ENCODE results near the gene ACOT7. TPM values are rescaled to one million over a fixed set of nuclear protein-coding genes. Genes with fewer than 3 reads are reported as not detected.

ACOT7 gene
- polyA plus RNA-seq, 1 donor, result 13.4 TPM

DNA sequence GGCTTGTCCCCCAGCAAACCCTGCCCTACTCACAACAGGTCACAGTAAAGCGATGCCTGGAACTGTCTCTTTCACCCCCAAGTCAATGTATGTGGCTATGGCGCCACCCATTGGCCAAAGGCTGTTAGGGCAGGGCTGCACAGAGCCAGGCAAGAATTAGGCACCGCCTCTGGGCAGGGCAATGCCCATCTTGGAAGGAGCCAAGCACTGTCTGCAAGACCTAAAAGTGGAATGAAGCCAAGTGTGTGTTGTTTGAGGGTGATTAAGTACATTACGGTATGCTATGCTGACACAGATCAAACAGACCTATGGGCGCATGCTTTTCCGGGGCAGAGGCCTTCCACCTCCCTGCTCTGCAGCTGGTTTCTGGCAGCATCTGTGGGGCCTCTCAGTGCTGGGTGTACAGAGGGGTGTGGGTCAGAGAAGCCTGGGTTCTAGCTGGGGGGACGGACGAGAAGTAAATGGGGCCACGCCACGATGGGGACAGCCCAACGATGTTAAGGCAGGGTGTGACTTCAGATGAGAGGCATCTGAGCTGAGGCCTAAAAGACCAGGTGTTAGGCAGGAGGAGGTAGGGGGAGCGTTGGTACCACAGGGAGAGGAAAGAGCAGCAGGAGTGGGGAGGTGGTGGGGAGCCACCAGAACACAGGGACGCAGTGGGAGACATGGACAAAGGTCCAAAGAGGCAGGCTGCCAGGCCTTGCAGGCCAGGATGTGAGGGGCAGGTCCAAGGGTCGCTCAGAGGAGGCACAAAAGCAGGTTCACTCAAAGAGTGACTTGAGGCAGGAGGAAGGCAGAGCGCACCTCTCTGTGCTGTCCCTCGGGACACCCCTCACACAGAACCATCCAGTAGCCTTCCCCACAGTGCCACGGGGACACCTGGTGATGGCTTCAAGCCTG, 49.8 kb downstream of the ACOT7 start:
- no peak for DNase-seq (ENCODE audit: low read depth)

DNA sequence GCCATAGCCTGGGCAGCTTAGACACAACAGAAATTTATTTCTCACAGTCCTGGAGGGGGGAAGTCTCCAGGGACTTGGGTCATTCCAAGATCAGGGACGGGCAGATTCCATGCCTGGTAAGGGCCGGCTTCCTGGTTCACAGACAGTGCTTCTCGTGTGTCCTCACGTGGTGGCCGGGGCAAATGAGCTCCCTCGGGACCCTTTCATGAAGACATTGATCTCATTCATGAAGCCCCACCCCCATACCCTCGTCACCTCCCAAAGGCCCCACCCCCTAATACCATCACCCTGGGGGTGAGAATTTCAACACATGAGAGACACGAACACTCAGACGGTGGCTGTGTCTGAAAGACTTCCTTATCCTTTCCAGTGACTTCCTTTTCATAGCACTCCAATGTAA, 51.5 kb downstream of the ACOT7 start:
- DNase-seq (ENCODE audit: low read depth), result no peak

GRCh38 chr1:6338695-6339094, 54.9 kb downstream of the ACOT7 start:
- no peak for DNase-seq (ENCODE audit: low read depth)

DNA sequence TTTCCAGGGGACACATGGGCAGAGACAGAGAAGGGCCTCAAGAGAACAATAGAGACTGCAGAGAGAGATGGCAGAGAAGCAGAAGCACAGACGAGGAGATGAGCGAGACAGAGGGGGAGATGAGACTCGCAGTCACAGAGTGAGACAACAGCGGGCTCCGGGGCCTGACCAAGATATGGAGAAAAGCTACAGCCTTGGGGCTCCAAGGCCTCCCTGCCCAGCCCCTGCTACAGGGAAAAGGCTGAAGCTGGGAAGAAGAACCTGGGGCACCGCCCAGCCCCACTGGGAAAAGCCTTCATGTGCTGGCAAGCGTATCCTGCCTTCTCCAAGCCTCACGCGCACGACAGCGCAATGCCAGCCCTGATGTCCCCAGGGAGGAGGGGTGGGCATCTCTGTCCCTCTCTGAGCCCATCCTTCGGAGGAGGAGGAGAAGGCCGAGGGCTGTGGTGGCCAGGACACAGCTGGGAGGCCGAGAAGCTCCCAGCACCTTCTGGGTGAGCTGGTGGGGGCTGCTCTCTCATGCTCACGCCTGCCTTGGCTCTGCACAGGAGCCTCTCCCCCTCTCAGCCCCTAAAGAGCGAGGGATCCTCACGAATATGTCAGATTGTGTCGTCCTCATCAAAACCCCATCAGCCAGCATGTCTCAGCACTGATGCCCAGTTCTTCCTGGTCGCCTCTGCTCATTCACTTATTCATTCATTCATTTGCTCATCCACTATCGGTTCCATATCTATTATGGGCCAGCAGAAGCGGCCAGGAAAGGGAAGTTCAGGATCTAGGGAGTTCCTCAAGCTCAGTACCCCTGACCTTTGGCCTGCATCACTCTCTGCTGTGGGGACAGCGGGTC, 56.6 kb downstream of the ACOT7 start:
- DNase-seq (ENCODE audit: low read depth), result no peak

GRCh38 chr1:6334261-6334993, 59.1 kb downstream of the ACOT7 start:
- DNase-seq (ENCODE audit: low read depth), result no peak

GRCh38 chr1:6332821-6333220, 60.7 kb downstream of the ACOT7 start:
- no peak for DNase-seq (ENCODE audit: low read depth)

GRCh38 chr1:6331543-6332273, 61.9 kb downstream of the ACOT7 start:
- no peak for DNase-seq (ENCODE audit: low read depth)

DNA sequence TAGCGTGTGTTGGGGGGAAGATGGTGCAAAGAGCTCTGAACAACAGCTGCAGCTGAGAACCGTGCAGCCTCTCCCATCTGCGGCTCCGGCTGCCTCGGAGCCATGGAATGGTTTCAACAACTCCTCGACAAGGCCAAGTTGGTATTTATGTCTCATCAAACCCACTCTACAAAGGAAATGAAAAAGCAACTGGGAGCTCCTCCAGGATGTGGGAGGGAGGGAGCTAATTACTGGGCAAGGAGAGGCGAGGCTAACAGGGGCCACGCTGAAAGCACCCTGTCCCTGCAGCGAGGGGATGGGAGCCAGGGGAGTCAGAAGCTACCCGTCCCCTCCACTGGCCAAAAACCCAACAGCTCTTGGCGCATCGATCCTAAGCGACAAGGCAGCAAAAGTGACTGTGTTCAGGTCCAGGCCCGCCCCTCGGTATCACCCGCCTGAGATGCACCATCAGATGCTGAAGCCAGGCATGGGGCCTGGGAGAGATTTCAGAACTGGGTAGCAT, 63.1 kb downstream of the ACOT7 start:
- DNase-seq (ENCODE audit: low read depth), result peak; percentile 17

- DNase-seq (ENCODE audit: low read depth), result peak; percentile 14
These were observed 63.7 kb downstream of the ACOT7 start for GRCh38 chr1:6329851-6330250.

GRCh38 chr1:6329396-6329795, 64.2 kb downstream of the ACOT7 start:
- DNase-seq (ENCODE audit: low read depth), result no peak

- no peak for DNase-seq (ENCODE audit: low read depth)
These were observed 64.9 kb downstream of the ACOT7 start for GRCh38 chr1:6328696-6329095.

DNA sequence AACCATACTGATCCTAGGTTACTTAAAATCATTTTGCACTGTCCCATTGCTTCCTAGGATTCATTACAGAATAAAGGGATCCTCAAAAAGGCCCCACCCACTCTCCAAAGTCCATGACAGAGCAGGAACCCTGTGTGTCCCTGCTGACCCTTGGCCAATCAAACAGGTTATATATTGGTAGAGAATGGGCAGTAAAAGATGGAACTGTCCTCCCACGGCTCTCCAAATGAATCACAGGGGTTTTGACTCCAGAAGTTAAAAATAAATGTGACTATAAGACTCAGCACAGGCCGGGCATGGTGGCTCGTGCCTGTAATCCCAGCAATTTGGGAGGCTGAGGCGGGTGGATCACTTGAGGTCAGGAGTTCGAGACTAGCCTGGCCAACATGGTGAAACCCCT, 65.5 kb downstream of the ACOT7 start:
- no peak for DNase-seq (ENCODE audit: low read depth)

- no peak for DNase-seq (ENCODE audit: low read depth)
These were observed 68.1 kb downstream of the ACOT7 start for GRCh38 chr1:6325482-6325881.

DNA sequence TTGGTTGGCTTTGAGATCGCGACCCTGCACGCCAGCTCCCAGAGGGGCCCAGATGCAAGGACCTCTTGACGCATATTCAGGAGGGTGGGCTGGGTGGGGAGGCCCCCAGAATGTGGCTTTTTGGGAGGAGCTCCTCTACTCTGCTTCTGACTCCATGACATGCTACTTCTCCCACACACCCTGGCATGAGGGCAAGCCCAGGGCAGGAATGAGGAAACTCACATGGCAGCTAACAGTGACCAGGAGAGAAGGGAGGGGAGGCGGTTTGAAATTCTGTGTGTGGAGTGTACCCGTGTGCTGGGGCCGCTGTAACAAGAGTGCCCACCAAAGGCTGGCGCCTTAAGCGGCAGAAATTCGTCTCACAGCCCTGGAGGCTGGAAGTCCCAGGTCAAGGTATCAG, 71.4 kb downstream of the ACOT7 start:
- DNase-seq (ENCODE audit: low read depth), result no peak

DNA sequence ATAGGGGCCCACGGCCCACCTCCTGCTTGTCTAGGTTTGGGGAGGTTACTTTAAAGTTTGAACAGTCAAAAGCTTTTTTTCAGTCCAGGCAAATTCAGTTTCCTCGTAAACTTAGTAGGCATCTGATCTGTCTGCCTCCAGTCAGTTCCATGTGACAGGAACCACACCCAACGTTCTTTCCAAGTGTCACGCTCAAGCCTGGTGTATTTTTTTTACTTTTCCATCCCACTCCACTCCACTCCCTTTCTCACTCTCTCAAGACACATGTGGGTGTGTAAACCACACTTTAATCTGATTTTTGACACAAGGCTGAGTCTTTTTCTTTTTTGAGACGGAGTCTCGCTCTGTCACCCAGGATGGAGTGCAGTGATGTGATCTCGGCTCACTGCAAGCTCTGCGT, 72.4 kb downstream of the ACOT7 start:
- DNase-seq (ENCODE audit: low read depth), result no peak

DNA sequence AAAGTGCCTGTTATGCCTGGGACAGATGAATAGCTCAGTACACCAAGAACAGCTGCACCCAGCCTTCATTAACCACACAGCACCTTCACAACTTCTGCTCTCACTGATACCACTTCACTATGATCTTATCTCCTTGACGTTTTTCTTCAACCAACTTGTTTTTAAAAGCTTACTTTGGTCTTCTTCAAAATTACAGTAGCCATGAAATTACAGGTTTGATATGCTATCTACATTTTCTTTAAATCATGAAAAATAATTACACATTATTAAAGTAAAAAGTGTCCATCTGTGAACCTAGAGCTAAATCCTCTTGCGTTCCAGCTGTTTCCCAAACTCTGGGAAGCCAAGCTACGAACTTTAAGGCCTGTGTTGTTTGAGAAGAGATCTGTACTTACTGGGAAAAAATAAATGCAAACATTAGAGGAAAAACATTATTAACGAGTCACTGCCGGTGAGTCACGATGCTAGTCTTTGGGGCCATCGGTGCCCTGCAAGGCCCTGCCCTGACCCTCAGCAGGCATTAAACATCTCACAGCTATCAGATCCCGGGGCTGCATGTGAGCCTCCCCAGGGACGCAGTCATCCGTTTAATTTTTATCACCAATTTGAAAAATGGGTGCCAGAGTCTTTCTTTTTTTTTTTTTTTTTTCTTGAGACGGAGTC, 76.3 kb downstream of the ACOT7 start:
- no peak for DNase-seq (ENCODE audit: low read depth)

- no peak for DNase-seq (ENCODE audit: low read depth)
These were observed 77.1 kb downstream of the ACOT7 start for GRCh38 chr1:6316240-6317097.

- DNase-seq (ENCODE audit: low read depth), result no peak
These were observed 79.1 kb downstream of the ACOT7 start for GRCh38 chr1:6314503-6314902.

- no peak for DNase-seq (ENCODE audit: low read depth)
These were observed 80.0 kb downstream of the ACOT7 start for GRCh38 chr1:6313393-6314200.
